Choroid plexus epithelial cell (primary cell): ENCODE measurements around the gene LNPEP.
"Not testable (repeated sequence)": the region's sequence is repeated elsewhere in the genome, so short reads cannot be mapped to it uniquely, and the experiment has no call there.

ENCODE experiments used
- DNase-seq: peaks from one replicate; pipeline ENCODE4 v3.0.0-alpha.2; 2010; ENCODE audit warnings: low read depth
- H3K4me3 ChIP-seq: 2 replicates; pipeline ENCODE4 v1.5.1; 2011; ENCODE audit warnings: low read depth, mild to moderate bottlenecking, control low read depth, low read length, moderate library complexity
- TF ChIP-seq, protein P1 (sequence below): conservative IDR thresholded peaks from 2 replicates; pipeline ENCODE4 v1.5.1; 2011; ENCODE audit warnings: low read depth, mild to moderate bottlenecking, control low read depth, inconsistent platforms, low read length, moderate library complexity

Gene LNPEP

DNA sequence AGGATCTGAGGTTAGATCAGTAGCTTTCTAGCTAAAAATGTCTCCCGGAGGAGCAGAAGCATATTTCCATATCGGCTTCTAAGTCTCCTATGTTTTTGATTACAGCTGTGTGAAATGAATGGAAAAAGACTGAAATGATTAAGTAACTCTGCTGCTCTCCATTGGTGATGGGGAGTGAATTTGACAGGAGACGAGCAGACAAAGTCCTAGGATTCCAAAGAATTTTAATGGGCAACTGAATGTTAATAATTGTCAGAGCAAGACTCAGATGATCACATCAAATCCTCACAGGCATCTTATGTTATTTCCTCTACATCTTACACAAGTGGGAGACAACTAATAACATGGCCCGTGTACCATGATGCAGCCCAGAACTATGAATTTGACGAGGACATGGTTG lies 139.8 kb downstream of the LNPEP start:
- no peak overlapping the region for H3K4me3 ChIP-seq
- TF ChIP-seq, protein P1, sequence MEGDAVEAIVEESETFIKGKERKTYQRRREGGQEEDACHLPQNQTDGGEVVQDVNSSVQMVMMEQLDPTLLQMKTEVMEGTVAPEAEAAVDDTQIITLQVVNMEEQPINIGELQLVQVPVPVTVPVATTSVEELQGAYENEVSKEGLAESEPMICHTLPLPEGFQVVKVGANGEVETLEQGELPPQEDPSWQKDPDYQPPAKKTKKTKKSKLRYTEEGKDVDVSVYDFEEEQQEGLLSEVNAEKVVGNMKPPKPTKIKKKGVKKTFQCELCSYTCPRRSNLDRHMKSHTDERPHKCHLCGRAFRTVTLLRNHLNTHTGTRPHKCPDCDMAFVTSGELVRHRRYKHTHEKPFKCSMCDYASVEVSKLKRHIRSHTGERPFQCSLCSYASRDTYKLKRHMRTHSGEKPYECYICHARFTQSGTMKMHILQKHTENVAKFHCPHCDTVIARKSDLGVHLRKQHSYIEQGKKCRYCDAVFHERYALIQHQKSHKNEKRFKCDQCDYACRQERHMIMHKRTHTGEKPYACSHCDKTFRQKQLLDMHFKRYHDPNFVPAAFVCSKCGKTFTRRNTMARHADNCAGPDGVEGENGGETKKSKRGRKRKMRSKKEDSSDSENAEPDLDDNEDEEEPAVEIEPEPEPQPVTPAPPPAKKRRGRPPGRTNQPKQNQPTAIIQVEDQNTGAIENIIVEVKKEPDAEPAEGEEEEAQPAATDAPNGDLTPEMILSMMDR = no peak
- DNase-seq = no peak

GRCh38 chr5:97076098-97076497 lies 140.2 kb downstream of the LNPEP start:
- H3K4me3 ChIP-seq = no peak overlapping the region
- TF ChIP-seq, protein P1 = no peak
- DNase-seq = no peak

DNA sequence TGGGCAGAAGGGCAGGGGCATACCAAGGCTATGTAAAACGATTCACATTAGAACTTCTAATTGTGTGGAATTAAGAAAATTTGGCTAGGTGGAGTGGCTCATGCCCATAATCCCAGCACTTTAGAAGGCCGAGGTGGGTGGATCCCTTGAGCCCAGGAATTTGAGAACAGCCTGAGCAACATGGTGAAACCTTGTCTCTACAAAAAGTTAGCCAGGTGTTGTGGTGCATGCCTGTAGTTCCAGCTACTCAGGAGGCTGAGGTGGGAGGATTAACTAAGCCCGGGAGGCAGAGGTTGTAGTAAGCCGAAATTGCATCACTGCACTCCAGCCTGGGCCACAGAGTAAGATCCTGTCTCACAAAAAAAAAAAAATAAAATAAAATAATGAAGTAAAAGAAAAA lies 141.4 kb downstream of the LNPEP start:
- no peak overlapping the region for H3K4me3 ChIP-seq
- no peak for DNase-seq
- TF ChIP-seq, protein P1 = no peak

DNA sequence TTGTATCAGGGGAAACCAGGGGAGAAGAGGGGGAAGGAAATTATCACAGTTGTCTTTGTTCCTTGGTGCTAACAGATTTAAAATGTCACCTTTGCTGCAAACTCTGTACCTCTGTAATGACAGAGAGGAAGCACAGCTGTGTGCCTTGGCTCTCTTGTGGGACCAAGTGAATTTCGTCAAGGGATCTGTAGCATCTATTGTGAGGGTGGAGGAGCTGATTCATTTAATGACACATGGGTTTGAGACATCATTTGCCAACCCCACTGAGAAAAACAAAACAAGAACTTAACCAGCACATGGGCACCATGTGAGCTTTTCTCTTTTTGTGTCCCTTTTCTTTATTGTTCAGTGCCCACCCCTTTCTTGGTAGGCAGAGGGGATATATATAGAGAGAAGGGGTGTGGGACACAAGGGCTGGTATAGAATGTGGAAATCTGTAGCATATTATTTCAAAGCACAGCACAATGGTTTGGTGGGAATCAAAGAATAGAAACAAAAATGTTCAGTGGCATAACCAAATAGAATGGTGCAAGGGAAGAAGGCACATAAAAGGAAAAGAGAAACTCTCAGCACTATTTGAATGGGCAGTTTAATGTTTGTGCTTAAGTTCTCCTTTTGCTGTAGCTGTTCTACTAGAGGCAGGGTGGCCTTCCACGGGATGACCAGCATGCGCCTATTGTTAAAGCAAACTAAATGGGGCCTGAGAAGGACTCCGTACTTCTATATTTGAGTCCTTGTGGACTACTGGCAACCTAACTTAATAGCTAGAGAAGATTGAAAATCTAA lies 143.3 kb downstream of the LNPEP start:
- no peak overlapping the region for H3K4me3 ChIP-seq
- no peak for DNase-seq
- TF ChIP-seq, protein P1 = no peak

GRCh38 chr5:97084782-97085458 lies 149.0 kb downstream of the LNPEP start:
- not testable (repeated sequence) for H3K4me3 ChIP-seq, DNase-seq

DNA sequence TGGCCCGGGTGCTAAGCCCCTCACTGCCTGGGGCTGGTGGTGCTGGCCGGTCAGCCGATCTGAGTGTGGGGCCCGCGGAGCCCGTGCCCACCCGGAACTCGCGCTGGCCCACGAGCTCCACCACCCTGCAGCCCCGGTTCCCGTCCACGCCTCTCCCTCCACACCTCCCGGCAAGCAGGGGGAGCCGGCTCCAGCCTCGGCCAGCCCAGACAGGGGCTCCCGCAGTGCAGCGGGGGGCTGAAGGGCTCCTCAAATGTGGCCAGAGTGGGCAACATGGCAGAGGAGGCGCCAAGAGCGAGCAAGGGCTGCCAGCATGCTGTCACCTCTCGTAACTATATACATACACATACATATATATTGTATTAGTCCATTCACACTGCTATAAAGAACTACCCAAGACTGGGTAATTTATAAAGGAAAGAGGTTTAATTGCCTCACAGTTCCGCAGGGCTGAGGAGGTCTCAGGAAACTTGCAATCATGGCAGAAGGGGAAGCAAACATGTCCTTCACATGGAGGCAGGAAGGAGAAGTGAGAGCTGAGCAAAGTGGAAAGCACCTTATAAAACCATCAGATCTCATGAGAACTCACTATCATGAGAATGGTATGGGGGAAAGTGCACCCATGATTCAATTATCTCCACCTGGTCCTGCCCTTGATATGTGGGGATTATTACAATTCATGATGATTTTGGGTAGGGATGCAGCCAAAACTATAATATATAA lies 149.7 kb downstream of the LNPEP start:
- DNase-seq = no peak
- H3K4me3 ChIP-seq = no peak overlapping the region
- TF ChIP-seq, protein P1 = no peak
